ENCODE results near the gene LRRN4.

- TF ChIP-seq, protein P1, sequence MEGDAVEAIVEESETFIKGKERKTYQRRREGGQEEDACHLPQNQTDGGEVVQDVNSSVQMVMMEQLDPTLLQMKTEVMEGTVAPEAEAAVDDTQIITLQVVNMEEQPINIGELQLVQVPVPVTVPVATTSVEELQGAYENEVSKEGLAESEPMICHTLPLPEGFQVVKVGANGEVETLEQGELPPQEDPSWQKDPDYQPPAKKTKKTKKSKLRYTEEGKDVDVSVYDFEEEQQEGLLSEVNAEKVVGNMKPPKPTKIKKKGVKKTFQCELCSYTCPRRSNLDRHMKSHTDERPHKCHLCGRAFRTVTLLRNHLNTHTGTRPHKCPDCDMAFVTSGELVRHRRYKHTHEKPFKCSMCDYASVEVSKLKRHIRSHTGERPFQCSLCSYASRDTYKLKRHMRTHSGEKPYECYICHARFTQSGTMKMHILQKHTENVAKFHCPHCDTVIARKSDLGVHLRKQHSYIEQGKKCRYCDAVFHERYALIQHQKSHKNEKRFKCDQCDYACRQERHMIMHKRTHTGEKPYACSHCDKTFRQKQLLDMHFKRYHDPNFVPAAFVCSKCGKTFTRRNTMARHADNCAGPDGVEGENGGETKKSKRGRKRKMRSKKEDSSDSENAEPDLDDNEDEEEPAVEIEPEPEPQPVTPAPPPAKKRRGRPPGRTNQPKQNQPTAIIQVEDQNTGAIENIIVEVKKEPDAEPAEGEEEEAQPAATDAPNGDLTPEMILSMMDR (IDR thresholded peaks at IDR 0.05; ENCODE audit: low read depth, low read length): no peak
- no peak for TF ChIP-seq EZH2phosphoT487 (IDR thresholded peaks at IDR 0.05; ENCODE audit: low read depth)
Measured at GRCh38 chr20:6038256-6038655, 15.6 kb downstream of the LRRN4 start.
